ENCODE results near the gene PLCB1.

DNA sequence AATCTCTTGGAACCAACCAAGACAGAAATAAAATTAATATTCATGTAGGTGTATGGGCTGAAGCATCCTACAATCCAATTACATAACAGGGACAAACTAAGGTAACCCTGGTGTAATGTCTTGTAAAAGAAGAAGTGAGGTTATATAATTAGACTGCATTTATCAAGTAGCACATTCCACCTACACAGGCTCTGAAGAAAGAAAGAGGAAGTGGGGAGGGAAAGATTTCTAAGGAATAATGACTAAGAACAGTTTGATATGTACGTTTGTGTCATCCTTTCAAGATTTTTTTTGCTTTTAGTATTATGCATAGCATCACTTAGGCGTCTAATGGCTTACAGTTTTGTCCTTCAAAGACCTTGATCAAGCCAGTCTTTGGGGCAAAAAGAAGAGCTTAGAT is 139.7 kb downstream of the PLCB1 start:
- TF ChIP-seq, protein P1, sequence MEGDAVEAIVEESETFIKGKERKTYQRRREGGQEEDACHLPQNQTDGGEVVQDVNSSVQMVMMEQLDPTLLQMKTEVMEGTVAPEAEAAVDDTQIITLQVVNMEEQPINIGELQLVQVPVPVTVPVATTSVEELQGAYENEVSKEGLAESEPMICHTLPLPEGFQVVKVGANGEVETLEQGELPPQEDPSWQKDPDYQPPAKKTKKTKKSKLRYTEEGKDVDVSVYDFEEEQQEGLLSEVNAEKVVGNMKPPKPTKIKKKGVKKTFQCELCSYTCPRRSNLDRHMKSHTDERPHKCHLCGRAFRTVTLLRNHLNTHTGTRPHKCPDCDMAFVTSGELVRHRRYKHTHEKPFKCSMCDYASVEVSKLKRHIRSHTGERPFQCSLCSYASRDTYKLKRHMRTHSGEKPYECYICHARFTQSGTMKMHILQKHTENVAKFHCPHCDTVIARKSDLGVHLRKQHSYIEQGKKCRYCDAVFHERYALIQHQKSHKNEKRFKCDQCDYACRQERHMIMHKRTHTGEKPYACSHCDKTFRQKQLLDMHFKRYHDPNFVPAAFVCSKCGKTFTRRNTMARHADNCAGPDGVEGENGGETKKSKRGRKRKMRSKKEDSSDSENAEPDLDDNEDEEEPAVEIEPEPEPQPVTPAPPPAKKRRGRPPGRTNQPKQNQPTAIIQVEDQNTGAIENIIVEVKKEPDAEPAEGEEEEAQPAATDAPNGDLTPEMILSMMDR (IDR thresholded peaks at IDR 0.05), result no peak
- TF ChIP-seq POLR2A (IDR thresholded peaks at IDR 0.05) (no peak), POLR2AphosphoS5 (IDR thresholded peaks at IDR 0.05) (no peak)

Measured in breast epithelium (tissue), 3 donors.